Liver (tissue), 9 donors: ENCODE data around the gene LYRM2. TPM values are rescaled to one million over a fixed set of nuclear protein-coding genes. Genes with fewer than 3 reads are reported as not detected.

Source experiments
- DNase-seq: peaks from one replicate; pipeline ENCODE4 v3.0.0-alpha.2; 2017; ENCODE audit warnings: low spot score
- H3K27ac ChIP-seq, 2 donors: one replicate each; pipeline ENCODE4 v1.7.0; 2013; ENCODE audit warnings: inconsistent platforms in 2 of 2, low read length in 2 of 2, control low read depth in 1 of 2, low read depth in 1 of 2, mild to moderate bottlenecking in 1 of 2
- H3K27me3 ChIP-seq, 4 donors: one replicate each; pipeline versions ENCODE4 v1.6.1 to v1.7.0; 2013; ENCODE audit warnings: low read length in 3 of 4, inconsistent platforms in 1 of 4, mild to moderate bottlenecking in 1 of 4, moderate library complexity in 1 of 4; ENCODE audit not compliant: control insufficient read depth in 4 of 4, insufficient read depth in 4 of 4
- H3K36me3 ChIP-seq, 4 donors: one replicate each; pipeline versions ENCODE4 v1.6.1 to v1.7.0; 2013; ENCODE audit warnings: low read length in 3 of 4, mild to moderate bottlenecking in 3 of 4, low read depth in 1 of 4, moderate library complexity in 1 of 4; ENCODE audit not compliant: control insufficient read depth in 4 of 4, insufficient read depth in 3 of 4
- H3K4me1 ChIP-seq, 4 donors: one replicate each; pipeline versions ENCODE4 v1.6.1 to v1.7.0; 2013; ENCODE audit warnings: low read length in 3 of 4, mild to moderate bottlenecking in 3 of 4, moderate library complexity in 1 of 4; ENCODE audit not compliant: control insufficient read depth in 4 of 4, insufficient read depth in 4 of 4
- H3K4me3 ChIP-seq, 3 donors: one replicate each; pipeline versions ENCODE4 v1.6.1 to v1.7.0; 2013; ENCODE audit warnings: low read length in 3 of 3, control low read depth in 1 of 3, low read depth in 1 of 3, mild to moderate bottlenecking in 1 of 3
- H3K9ac ChIP-seq, 2 donors: one replicate each; pipeline ENCODE4 v1.7.0; 2013; ENCODE audit warnings: low read length in 2 of 2, mild to moderate bottlenecking in 2 of 2, moderate library complexity in 2 of 2, control low read depth in 1 of 2, low read depth in 1 of 2
- H3K9me3 ChIP-seq, 4 donors: one replicate each; pipeline versions ENCODE4 v1.6.1 to v1.7.0; 2013; ENCODE audit warnings: low read length in 3 of 4; ENCODE audit not compliant: control insufficient read depth in 4 of 4
- EGR1 ChIP-seq, 2 donors: IDR thresholded peaks; 2 replicates each; pipeline ENCODE4 v1.6.1; 2016 to 2018; ENCODE audit warnings: antibody characterized with exemption in 2 of 2, low read depth in 2 of 2
- FOXA1 ChIP-seq: IDR thresholded peaks from 2 replicates; pipeline ENCODE4 v1.6.1; 2016; ENCODE audit warnings: antibody characterized with exemption
- FOXA2 ChIP-seq: IDR thresholded peaks from 2 replicates; pipeline ENCODE4 v1.6.1; 2016; ENCODE audit warnings: antibody characterized with exemption
- GABPA ChIP-seq, 2 donors: IDR thresholded peaks in 1 of 2; conservative IDR thresholded peaks in 1 of 2; 2 replicates each; pipeline ENCODE4 v1.6.1; 2016; ENCODE audit warnings: antibody characterized with exemption in 2 of 2, mild to moderate bottlenecking in 1 of 2, moderate library complexity in 1 of 2
- HNF4A ChIP-seq, 2 donors: conservative IDR thresholded peaks; 2 replicates each; pipeline ENCODE4 v1.6.1; 2016; ENCODE audit warnings: antibody characterized with exemption in 2 of 2, mild to moderate bottlenecking in 2 of 2
- HNF4G ChIP-seq: IDR thresholded peaks from 2 replicates; pipeline ENCODE4 v1.6.1; 2016; ENCODE audit warnings: antibody characterized with exemption
- JUND ChIP-seq, 2 donors: IDR thresholded peaks; 2 replicates each; pipeline ENCODE4 v1.6.1; 2016; ENCODE audit warnings: antibody characterized with exemption in 2 of 2
- NR2F2 ChIP-seq: IDR thresholded peaks from 2 replicates; pipeline ENCODE4 v1.6.1; 2016; ENCODE audit warnings: antibody characterized with exemption
- RAD21 ChIP-seq, 2 donors: IDR thresholded peaks; 2 replicates each; pipeline ENCODE4 v1.6.1; 2016; ENCODE audit warnings: antibody characterized with exemption in 2 of 2, mild to moderate bottlenecking in 2 of 2
- RXRA ChIP-seq, 2 donors: IDR thresholded peaks; 2 replicates each; pipeline ENCODE4 v1.6.1; 2017 to 2018; ENCODE audit warnings: antibody characterized with exemption in 2 of 2, mild to moderate bottlenecking in 1 of 2
- SP1 ChIP-seq: IDR thresholded peaks from 2 replicates; pipeline ENCODE4 v1.6.1; 2018; ENCODE audit warnings: antibody characterized with exemption, mild to moderate bottlenecking
- TAF1 ChIP-seq: conservative IDR thresholded peaks from 2 replicates; pipeline ENCODE4 v1.6.1; 2016; ENCODE audit warnings: antibody characterized with exemption, mild to moderate bottlenecking
- YY1 ChIP-seq: IDR thresholded peaks from 2 replicates; pipeline ENCODE4 v1.6.1; 2016; ENCODE audit warnings: antibody characterized with exemption, mild to moderate bottlenecking
- WGBS: extraction: QIAGEN DNeasy Blood & Tissue Kit; methylation state at CpG from one replicate; pipeline ENCODE4 v1.1.7; 2013; 5-methylcytosine and 5-hydroxymethylcytosine counted together
- polyA plus RNA-seq, 2 donors: library from polyadenylated mRNA; stranded (reverse) in 1 of 2; unstranded in 1 of 2; fragments of 200-250 nt in 1 of 2; fragments of >200 nt in 1 of 2; fragmentation: Nextera tagmentation in 1 of 2; extraction: Ambion mirVana in 1 of 2; gene quantifications; one replicate each; pipeline versions ENCODE4 v1.2.1 to v1.2.3, GENCODE V29; 2013 to 2015
- total RNA-seq, 2 donors: library from RNA; depleted of rRNA; stranded (reverse); fragments of >200 nt; gene quantifications; one replicate each; pipeline ENCODE4 v1.2.3, GENCODE V29; 2014
- TF ChIP-seq, protein P1 (sequence below): fragments of 150-350 bp; IDR thresholded peaks from 2 replicates; pipeline ENCODE4 v1.5.1; 2017; ENCODE audit warnings: improper control_type of control experiment, low read depth, low read length; ENCODE audit not compliant: missing input control
- TF ChIP-seq, protein P2 (sequence below): IDR thresholded peaks from 2 replicates; pipeline ENCODE4 v1.6.1; 2016; ENCODE audit warnings: antibody characterized with exemption
- TF ChIP-seq, protein P3 (sequence below): IDR thresholded peaks from 2 replicates; pipeline ENCODE4 v1.6.1; 2016; ENCODE audit warnings: antibody characterized with exemption
- TF ChIP-seq, protein P4 (sequence below): IDR thresholded peaks from 2 replicates; pipeline ENCODE4 v1.6.1; 2016; ENCODE audit warnings: antibody characterized with exemption
- TF ChIP-seq, protein P5 (sequence below): IDR thresholded peaks from 2 replicates; pipeline ENCODE4 v1.6.1; 2016; ENCODE audit warnings: antibody characterized with exemption, mild to moderate bottlenecking
- donor health status: healthy.
- donor health status: healthy.
- donor health status: healthy.
- donor health status: healthy.
- donor health status: healthy.

The LYRM2 gene
- total and polyA plus RNA-seq, 4 donors: 8.9 to 34.7 (median 12.4) TPM

DNA sequence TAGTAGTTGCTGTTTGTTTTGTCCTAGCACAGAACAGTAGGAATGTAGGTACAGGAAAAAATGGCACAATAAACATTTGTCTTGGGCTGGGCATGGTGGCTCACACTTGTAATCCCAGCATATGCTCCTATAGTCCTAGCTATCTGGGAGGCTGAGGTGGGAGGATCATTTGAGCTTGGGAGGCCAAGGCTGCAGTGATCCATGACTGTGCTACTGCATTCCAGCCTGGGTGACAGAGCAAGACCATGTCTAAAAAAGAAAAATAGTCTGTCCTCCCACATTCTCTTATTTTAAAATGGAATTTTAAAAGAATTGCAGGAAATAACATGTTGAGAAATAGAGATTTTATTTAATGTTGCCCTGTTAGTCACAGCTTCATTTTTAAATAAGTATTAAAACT is 117.8 kb downstream of the LYRM2 start (continued):
- TF ChIP-seq, protein P1, sequence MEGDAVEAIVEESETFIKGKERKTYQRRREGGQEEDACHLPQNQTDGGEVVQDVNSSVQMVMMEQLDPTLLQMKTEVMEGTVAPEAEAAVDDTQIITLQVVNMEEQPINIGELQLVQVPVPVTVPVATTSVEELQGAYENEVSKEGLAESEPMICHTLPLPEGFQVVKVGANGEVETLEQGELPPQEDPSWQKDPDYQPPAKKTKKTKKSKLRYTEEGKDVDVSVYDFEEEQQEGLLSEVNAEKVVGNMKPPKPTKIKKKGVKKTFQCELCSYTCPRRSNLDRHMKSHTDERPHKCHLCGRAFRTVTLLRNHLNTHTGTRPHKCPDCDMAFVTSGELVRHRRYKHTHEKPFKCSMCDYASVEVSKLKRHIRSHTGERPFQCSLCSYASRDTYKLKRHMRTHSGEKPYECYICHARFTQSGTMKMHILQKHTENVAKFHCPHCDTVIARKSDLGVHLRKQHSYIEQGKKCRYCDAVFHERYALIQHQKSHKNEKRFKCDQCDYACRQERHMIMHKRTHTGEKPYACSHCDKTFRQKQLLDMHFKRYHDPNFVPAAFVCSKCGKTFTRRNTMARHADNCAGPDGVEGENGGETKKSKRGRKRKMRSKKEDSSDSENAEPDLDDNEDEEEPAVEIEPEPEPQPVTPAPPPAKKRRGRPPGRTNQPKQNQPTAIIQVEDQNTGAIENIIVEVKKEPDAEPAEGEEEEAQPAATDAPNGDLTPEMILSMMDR: no peak
- no peak for TF ChIP-seq YY1
- no peak for TF ChIP-seq SP1
- TF ChIP-seq, protein P2, sequence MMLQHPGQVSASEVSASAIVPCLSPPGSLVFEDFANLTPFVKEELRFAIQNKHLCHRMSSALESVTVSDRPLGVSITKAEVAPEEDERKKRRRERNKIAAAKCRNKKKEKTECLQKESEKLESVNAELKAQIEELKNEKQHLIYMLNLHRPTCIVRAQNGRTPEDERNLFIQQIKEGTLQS: no peak
- TF ChIP-seq HNF4A (conservative IDR thresholded peaks at IDR 0.05): no peak
- no peak for TF ChIP-seq NR2F2
- TF ChIP-seq HNF4G: no peak
- TF ChIP-seq RXRA (IDR thresholded peaks at IDR 0.05): no peak
- TF ChIP-seq GABPA (IDR thresholded peaks at IDR 0.05 in 1 of 2, conservative IDR thresholded peaks at IDR 0.05 in 1 of 2): no peak
- no peak for TF ChIP-seq JUND (IDR thresholded peaks at IDR 0.05)
- TF ChIP-seq EGR1 (IDR thresholded peaks at IDR 0.05; ENCODE audit: low read depth in 2 of 2): no peak

DNA sequence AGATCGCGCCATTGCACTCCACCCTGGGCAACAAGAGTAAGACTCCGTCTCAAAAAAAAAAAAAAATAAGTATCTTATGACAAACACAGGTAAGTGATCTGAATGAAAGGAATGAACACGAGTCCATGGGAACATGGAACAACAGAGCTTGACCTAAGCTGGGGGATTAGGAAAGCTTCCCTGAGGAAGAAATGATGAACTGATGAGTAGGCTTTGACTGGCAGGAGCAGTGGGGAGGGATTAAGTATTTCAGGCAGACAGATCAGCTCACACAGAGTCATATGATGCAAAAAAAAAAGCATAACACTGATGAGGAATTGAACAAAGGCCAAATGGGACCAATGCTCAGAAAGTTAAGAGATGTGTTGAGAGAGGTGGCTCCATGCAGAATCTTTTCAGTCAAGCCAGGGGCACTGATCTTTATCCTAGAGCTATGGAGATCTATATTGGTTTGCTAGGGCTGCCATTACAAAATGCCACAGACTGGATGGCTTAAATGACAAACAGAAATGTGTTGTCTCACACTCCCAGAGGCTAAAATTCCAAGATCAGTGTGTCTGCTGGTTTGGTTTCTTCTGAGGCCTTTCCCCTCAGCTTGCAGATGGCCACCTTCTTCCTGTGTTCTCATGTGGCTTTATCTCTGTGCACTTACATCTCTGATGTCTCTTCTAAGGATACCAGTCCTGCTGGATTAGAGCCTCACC is 120.0 kb downstream of the LYRM2 start:
- no peaks in the 10 kb centered on the region for H3K36me3 ChIP-seq
- no peak for DNase-seq
- H3K27me3 ChIP-seq: no peaks in the 10 kb centered on the region
- H3K9ac ChIP-seq: no peak overlapping the region
- no peaks in the 10 kb centered on the region for H3K4me1 ChIP-seq
- no peaks in the 10 kb centered on the region for H3K9me3 ChIP-seq
- TF ChIP-seq, protein P2: no peak
- TF ChIP-seq TAF1: no peak
- no peak for TF ChIP-seq EGR1 (IDR thresholded peaks at IDR 0.05; ENCODE audit: low read depth in 2 of 2)
- no peak for TF ChIP-seq FOXA1
- no peak for TF ChIP-seq FOXA2
- no peak for TF ChIP-seq HNF4A (conservative IDR thresholded peaks at IDR 0.05)
- no peak for TF ChIP-seq JUND (IDR thresholded peaks at IDR 0.05)
- TF ChIP-seq, protein P3, sequence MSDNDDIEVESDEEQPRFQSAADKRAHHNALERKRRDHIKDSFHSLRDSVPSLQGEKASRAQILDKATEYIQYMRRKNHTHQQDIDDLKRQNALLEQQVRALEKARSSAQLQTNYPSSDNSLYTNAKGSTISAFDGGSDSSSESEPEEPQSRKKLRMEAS: no peak
- no peak for TF ChIP-seq GABPA (IDR thresholded peaks at IDR 0.05 in 1 of 2, conservative IDR thresholded peaks at IDR 0.05 in 1 of 2)
- no peak for TF ChIP-seq SP1
- TF ChIP-seq, protein P1: no peak
- TF ChIP-seq NR2F2: no peak
- no peak for TF ChIP-seq YY1
- TF ChIP-seq RAD21 (IDR thresholded peaks at IDR 0.05): no peak
- TF ChIP-seq, protein P4, sequence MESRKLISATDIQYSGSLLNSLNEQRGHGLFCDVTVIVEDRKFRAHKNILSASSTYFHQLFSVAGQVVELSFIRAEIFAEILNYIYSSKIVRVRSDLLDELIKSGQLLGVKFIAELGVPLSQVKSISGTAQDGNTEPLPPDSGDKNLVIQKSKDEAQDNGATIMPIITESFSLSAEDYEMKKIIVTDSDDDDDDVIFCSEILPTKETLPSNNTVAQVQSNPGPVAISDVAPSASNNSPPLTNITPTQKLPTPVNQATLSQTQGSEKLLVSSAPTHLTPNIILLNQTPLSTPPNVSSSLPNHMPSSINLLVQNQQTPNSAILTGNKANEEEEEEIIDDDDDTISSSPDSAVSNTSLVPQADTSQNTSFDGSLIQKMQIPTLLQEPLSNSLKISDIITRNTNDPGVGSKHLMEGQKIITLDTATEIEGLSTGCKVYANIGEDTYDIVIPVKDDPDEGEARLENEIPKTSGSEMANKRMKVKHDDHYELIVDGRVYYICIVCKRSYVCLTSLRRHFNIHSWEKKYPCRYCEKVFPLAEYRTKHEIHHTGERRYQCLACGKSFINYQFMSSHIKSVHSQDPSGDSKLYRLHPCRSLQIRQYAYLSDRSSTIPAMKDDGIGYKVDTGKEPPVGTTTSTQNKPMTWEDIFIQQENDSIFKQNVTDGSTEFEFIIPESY: no peak
- TF ChIP-seq RXRA (IDR thresholded peaks at IDR 0.05): no peak
- TF ChIP-seq, protein P5, sequence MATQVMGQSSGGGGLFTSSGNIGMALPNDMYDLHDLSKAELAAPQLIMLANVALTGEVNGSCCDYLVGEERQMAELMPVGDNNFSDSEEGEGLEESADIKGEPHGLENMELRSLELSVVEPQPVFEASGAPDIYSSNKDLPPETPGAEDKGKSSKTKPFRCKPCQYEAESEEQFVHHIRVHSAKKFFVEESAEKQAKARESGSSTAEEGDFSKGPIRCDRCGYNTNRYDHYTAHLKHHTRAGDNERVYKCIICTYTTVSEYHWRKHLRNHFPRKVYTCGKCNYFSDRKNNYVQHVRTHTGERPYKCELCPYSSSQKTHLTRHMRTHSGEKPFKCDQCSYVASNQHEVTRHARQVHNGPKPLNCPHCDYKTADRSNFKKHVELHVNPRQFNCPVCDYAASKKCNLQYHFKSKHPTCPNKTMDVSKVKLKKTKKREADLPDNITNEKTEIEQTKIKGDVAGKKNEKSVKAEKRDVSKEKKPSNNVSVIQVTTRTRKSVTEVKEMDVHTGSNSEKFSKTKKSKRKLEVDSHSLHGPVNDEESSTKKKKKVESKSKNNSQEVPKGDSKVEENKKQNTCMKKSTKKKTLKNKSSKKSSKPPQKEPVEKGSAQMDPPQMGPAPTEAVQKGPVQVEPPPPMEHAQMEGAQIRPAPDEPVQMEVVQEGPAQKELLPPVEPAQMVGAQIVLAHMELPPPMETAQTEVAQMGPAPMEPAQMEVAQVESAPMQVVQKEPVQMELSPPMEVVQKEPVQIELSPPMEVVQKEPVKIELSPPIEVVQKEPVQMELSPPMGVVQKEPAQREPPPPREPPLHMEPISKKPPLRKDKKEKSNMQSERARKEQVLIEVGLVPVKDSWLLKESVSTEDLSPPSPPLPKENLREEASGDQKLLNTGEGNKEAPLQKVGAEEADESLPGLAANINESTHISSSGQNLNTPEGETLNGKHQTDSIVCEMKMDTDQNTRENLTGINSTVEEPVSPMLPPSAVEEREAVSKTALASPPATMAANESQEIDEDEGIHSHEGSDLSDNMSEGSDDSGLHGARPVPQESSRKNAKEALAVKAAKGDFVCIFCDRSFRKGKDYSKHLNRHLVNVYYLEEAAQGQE: no peak
- TF ChIP-seq HNF4G: no peak
- H3K4me3 ChIP-seq: no peak overlapping the region
- 98% methylated on average over 4 of the region's 4 CpGs for WGBS
- no peak overlapping the region for H3K27ac ChIP-seq
